Osteocyte (in vitro differentiated cells): Measurements from ENCODE around the gene CD2. TPM values are rescaled to one million over a fixed set of nuclear protein-coding genes. Genes with fewer than 3 reads are reported as not detected.

Experiments used
- DNase-seq: peaks from one replicate; pipeline ENCODE4 v3.0.0; 2021; ENCODE audit warnings: mixed read lengths; ENCODE audit not compliant: unreplicated experiment; ENCODE audit errors: extremely low spot score
- H3K27ac Mint-ChIP-seq: one replicate; pipeline ENCODE4 v1.8.0; 2021; ENCODE audit warnings: mild to moderate bottlenecking, mixed read lengths; ENCODE audit not compliant: unreplicated experiment
- H3K27me3 Mint-ChIP-seq: one replicate; pipeline ENCODE4 v1.8.0; 2021; ENCODE audit warnings: mixed read lengths; ENCODE audit not compliant: unreplicated experiment
- H3K36me3 Mint-ChIP-seq: one replicate; pipeline ENCODE4 v1.8.0; 2021; ENCODE audit warnings: mixed read lengths; ENCODE audit not compliant: unreplicated experiment
- H3K4me1 Mint-ChIP-seq: one replicate; pipeline ENCODE4 v1.8.0; 2021; ENCODE audit warnings: mixed read lengths; ENCODE audit not compliant: unreplicated experiment
- H3K4me3 Mint-ChIP-seq: one replicate; pipeline ENCODE4 v1.8.0; 2021; ENCODE audit warnings: mild to moderate bottlenecking, moderate library complexity, mixed read lengths; ENCODE audit not compliant: unreplicated experiment
- H3K9me3 Mint-ChIP-seq: one replicate; pipeline ENCODE4 v1.8.0; 2021; ENCODE audit warnings: mixed read lengths; ENCODE audit not compliant: unreplicated experiment
- CTCF ChIP-seq: fragments of 200-600 bp; sonication (generic); IDR thresholded peaks from 2 replicates; pipeline ENCODE4 v1.5.0; 2021; ENCODE audit warnings: antibody characterized with exemption, mild to moderate bottlenecking, moderate library complexity
- total RNA-seq: library from RNA; stranded (reverse); gene quantifications from 2 replicates; pipeline ENCODE4 v1.2.1, GENCODE V29; 2021

CD2 gene
- total RNA-seq, 1 donor from 2014 or later: not detected

DNA sequence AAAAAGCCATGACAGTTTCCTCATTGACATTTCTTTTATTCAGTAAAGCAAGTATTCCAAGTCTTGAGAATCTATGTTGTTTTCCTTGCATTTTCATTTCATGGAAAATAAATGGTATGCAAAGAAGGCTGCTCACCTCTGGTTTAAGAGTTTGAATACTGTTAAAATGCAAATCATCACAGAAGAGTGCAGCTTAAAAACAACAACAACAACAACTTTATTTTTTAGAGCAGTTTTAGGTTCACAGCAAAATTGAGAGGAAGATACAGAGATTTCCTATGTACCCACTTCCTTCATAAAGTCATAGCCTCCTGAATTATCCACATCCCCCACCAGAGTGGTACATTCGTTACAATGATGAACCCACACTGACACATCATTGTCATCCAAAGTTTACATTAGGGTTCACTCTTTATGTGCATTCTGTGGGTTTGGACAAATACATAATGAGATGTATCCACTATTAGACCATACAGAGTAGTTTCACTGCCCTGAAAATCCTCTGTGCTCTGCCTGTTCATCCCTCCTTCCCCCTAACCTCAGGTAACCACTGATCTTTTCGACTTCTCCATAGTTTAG, 39.2 kb downstream of the CD2 start:
- TF ChIP-seq CTCF: no peak
- H3K27ac Mint-ChIP-seq: no peak overlapping the region
- no peaks in the 10 kb centered on the region for H3K4me1 Mint-ChIP-seq
- H3K27me3 Mint-ChIP-seq: peaks cover 46% of the 10 kb centered on the region
- H3K9me3 Mint-ChIP-seq: peaks cover 4% of the 10 kb centered on the region
- no peak overlapping the region for H3K4me3 Mint-ChIP-seq
- no peaks in the 10 kb centered on the region for H3K36me3 Mint-ChIP-seq
- DNase-seq: no peak

DNA sequence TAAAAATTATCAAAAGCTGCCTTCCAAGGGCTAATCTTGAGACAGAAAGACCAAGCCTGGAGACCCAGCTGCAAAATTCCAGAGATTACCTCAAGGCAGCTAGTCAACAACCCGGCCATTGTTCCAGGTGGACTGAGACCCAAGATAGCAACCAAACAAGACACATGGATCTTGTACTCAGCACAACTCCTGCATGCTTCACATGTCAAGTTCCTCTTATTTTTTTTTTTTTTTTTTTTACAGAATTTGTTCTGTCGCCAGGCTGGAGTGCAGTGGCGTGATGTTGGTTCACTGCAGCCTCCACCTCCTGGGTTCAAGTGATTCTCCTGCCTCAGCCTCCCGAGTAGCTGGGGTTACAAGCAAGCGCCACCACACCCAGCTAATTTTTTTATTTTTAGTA, 40.1 kb downstream of the CD2 start:
- H3K4me1 Mint-ChIP-seq: no peaks in the 10 kb centered on the region
- H3K27ac Mint-ChIP-seq: no peak overlapping the region
- no peak overlapping the region for H3K4me3 Mint-ChIP-seq
- no peak for DNase-seq
- TF ChIP-seq CTCF: no peak
- peaks cover 41% of the 10 kb centered on the region for H3K27me3 Mint-ChIP-seq
- H3K36me3 Mint-ChIP-seq: no peaks in the 10 kb centered on the region
- peaks cover 4% of the 10 kb centered on the region for H3K9me3 Mint-ChIP-seq

- Mint-ChIP-seq H3K36me3 (no peaks in the 10 kb centered on the region), H3K27me3 (peaks cover 40% of the 10 kb centered on the region), H3K4me3 (no peak overlapping the region), H3K27ac (no peak overlapping the region), H3K9me3 (peaks cover 2% of the 10 kb centered on the region), H3K4me1 (no peaks in the 10 kb centered on the region)
- no peak for TF ChIP-seq CTCF
- DNase-seq: no peak
These were observed 40.7 kb downstream of the CD2 start for GRCh38 chr1:116794804-116795481.

DNA sequence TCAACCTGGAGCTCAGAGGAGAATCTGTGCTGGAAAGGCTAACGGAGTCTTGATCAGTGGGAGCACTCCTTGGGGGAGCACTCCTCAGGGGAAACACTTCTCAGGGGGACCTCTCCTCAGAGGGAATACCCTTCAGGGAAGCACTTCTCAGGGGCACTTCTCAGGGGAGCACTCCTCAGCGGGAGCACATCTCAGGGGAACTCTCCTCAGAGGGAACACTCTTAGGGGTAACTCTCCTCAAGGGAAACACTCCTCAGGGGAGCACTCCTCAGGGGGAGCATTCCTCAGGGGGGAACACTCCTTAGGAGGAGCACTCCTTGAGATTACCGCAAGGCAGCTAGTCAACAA, 41.2 kb downstream of the CD2 start:
- no peak for TF ChIP-seq CTCF
- DNase-seq: no peak
- no peaks in the 10 kb centered on the region for H3K9me3 Mint-ChIP-seq
- H3K36me3 Mint-ChIP-seq: no peaks in the 10 kb centered on the region
- no peaks in the 10 kb centered on the region for H3K4me1 Mint-ChIP-seq
- H3K4me3 Mint-ChIP-seq: no peak overlapping the region
- H3K27ac Mint-ChIP-seq: no peak overlapping the region
- H3K27me3 Mint-ChIP-seq: peaks cover 40% of the 10 kb centered on the region

- Mint-ChIP-seq H3K4me3 (no peak overlapping the region), H3K9me3 (no peaks in the 10 kb centered on the region), H3K4me1 (no peaks in the 10 kb centered on the region), H3K36me3 (no peaks in the 10 kb centered on the region), H3K27me3 (peaks cover 42% of the 10 kb centered on the region), H3K27ac (no peak overlapping the region)
- DNase-seq: no peak
- no peak for TF ChIP-seq CTCF
These were observed 50.5 kb downstream of the CD2 start for GRCh38 chr1:116804736-116805135.
